Measurements from ENCODE around the gene TBC1D1. TPM values are rescaled to one million over a fixed set of nuclear protein-coding genes. Genes with fewer than 3 reads are reported as not detected.

Gene TBC1D1
- total and polyA plus RNA-seq, 2 donors (not counting 3 experiments of a cell fraction or from before 2014, with no cell fraction given), result 63.5 to 116 TPM

DNA sequence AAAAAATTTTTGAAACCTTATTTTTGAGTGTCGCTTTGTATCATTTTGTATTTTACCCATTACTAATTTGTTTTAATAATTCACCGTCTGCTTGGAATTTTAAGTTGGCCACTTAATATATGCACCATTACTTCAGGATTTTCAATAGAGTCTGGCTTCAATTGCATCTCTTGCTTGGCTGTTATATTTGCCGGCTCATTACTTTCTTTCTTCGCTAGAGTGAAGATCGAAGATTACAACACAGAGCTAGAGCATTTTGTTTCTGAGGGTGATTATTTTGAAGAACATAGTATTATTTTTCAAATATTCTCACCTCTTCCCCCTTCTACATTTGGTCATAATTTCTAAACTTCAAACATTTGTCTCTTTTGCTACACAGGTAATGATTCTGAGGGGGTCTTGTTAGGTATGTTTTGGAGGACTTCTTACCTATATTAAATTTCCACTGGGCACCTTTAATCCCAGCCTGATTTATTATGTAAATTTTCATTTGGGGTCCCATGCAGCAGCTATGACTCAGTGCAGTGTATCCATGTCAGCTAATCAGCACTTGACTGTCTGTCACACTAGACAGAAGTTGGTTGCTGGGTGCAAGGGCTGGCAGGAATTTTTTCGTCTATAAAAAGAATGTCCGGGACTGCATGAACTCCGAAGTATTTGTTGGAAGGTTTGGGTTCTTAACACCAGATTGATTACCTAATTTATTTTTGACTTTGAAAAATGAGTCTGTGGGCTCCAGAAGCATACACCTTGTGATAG lies 18.6 kb downstream of the TBC1D1 start:
- intact Hi-C loops (cut with micrococcal nuclease) (no loop called here), dilution Hi-C loops (cut with MboI; ENCODE audit: extremely low pct_ligation_motif_present, low sequenced_read_pairs) (no loop called here)
- H3K9me1 ChIP-seq (replicated peaks; ENCODE audit: control insufficient read depth, extremely low read depth, insufficient read depth, low read length), result no peaks in the 10 kb centered on the region
- no peak overlapping the region for H3K27ac ChIP-seq (ENCODE audit: insufficient read depth, low read depth, low read length)
- H3K27me3 ChIP-seq (ENCODE audit: control insufficient read depth in 2 of 2, insufficient read depth in 2 of 2, low read length in 2 of 2), result peaks cover 4 to 11% of the 10 kb centered on the region in 2 experiments
- no peak for TF ChIP-seq JUN (IDR thresholded peaks at IDR 0.05; ENCODE audit: borderline replicate concordance, insufficient read depth, insufficient read length, low read depth)
- no peak for TF ChIP-seq GATA2 (IDR thresholded peaks at IDR 0.05; ENCODE audit: insufficient read depth, insufficient read length, low read depth, low read length)
- TF ChIP-seq FOS (IDR thresholded peaks at IDR 0.05; ENCODE audit: borderline replicate concordance, insufficient read depth, low read length), result no peak
- no peak for TF ChIP-seq CTCF (IDR thresholded peaks at IDR 0.05; ENCODE audit: extremely low read depth in 1 of 2, insufficient read depth in 1 of 2, low read depth in 1 of 2, low read length in 2 of 2)
- no peak for TF ChIP-seq MYC (IDR thresholded peaks at IDR 0.05; ENCODE audit: low read depth, low read length)
- TF ChIP-seq POLR2AphosphoS5 (IDR thresholded peaks at IDR 0.05; ENCODE audit: insufficient read depth, low read depth, low read length), result no peak
- TF ChIP-seq POLR2A (IDR thresholded peaks at IDR 0.05; ENCODE audit: low read depth, low read length), result no peak
- TF ChIP-seq EZH2 (IDR thresholded peaks at IDR 0.05; ENCODE audit: borderline replicate concordance, low read depth, low read length, severe bottlenecking), result no peak
- TF ChIP-seq, protein P1, sequence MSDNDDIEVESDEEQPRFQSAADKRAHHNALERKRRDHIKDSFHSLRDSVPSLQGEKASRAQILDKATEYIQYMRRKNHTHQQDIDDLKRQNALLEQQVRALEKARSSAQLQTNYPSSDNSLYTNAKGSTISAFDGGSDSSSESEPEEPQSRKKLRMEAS (IDR thresholded peaks at IDR 0.05; ENCODE audit: insufficient read depth, insufficient read length), result no peak
- no peaks in the 10 kb centered on the region for H3K9me3 ChIP-seq (replicated peaks; ENCODE audit: control insufficient read depth, insufficient read depth, low read length)
- H2AFZ ChIP-seq (ENCODE audit: low read depth, low read length), result no peak overlapping the region
- DNase-seq (ENCODE audit: low read depth, low spot score) (no peak), FAIRE-seq (no peak)
- H3K4me3 ChIP-seq (replicated peaks in 1 of 3; ENCODE audit: insufficient read depth in 1 of 3, low read depth in 1 of 3, low read length in 3 of 3), result no peak overlapping the region
- peaks cover 4% of the 10 kb centered on the region for H3K4me1 ChIP-seq (ENCODE audit: control insufficient read depth, extremely low read depth, insufficient read depth, low read length)
- no peaks in the 10 kb centered on the region for H4K20me1 ChIP-seq (replicated peaks; ENCODE audit: control insufficient read depth, extremely low read depth, insufficient read depth, low read length)
- H3K36me3 ChIP-seq (ENCODE audit: control insufficient read depth in 2 of 2, extremely low read depth in 1 of 2, insufficient read depth in 2 of 2, low read length in 2 of 2), result no peaks in the 10 kb centered on the region
- no peaks in the 10 kb centered on the region for H3K79me2 ChIP-seq (ENCODE audit: control insufficient read depth, insufficient read depth, low read length)
- no peak overlapping the region for H3K4me2 ChIP-seq (ENCODE audit: insufficient read depth, low read length)
- H3K9ac ChIP-seq (replicated peaks; ENCODE audit: extremely low read depth, insufficient read depth, low read length), result no peak overlapping the region
- no TSS peak for BruUV-seq (replicated peaks)
- ChIA-PET POLR2A (no interaction called here), CTCF (no interaction called here)

Measured in endothelial cell of umbilical vein (primary cell).